Posterior vena cava (tissue), 2 donors: ENCODE measurements around the gene MYLK4. TPM values are rescaled to one million over a fixed set of nuclear protein-coding genes. Genes with fewer than 3 reads are reported as not detected.
"Not testable (repeated sequence)": the region's sequence is repeated elsewhere in the genome, so short reads cannot be mapped to it uniquely, and the experiment has no call there.

ENCODE experiments used
- DNase-seq: peaks from one replicate; pipeline ENCODE4 v3.0.0-alpha.2; 2020; ENCODE audit warnings: low spot score
- intact Hi-C, 2 donors: fragments of 100-400 bp; cut with DNase I; formaldehyde crosslinking; loops; one replicate each; pipeline versions ENCODE4 v1.14.1 to v1.14.2; 2022 to 2023
- total RNA-seq, 2 donors: library from RNA; stranded (reverse); fragmentation: NEBNext Ultra II Directional; extraction: Animal tissue kit (Norgen Biotek cat#: 25700); gene quantifications; one replicate each; pipeline ENCODE4 v1.2.1, GENCODE V29; 2021
- donor health status: DM: yes; HTN: yes; CAD: no.
- donor health status: DM: yes; HTN: yes; CAD: no.

The MYLK4 gene
- total RNA-seq, 2 donors from 2014 or later: 0.67 to 0.74 TPM

DNA sequence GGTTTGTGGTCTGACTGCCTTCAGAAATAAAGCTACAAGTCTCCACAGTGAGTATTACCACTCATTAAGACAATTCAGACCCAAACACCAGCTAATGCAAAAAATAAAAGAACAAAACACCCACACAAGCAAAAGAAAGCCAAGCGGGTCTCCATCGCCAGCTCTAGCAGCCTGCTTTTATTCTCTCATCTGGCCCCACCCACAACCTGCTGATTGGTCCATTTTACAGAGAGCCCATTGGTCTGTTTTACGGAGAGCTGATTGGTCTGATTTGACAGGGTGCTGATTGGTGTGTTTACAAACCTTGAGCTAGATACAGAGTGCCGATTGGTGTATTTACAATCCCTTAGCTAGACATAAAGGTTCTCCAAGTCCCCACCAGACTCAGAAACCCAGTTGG lies 12.1 kb upstream of the MYLK4 start:
- DNase-seq, intact Hi-C loops: not testable (repeated sequence)

- no peak for DNase-seq
- intact Hi-C loops: no loop called here
Measured at GRCh38 chr6:2760882-2761842, 10.4 kb upstream of the MYLK4 start.

DNA sequence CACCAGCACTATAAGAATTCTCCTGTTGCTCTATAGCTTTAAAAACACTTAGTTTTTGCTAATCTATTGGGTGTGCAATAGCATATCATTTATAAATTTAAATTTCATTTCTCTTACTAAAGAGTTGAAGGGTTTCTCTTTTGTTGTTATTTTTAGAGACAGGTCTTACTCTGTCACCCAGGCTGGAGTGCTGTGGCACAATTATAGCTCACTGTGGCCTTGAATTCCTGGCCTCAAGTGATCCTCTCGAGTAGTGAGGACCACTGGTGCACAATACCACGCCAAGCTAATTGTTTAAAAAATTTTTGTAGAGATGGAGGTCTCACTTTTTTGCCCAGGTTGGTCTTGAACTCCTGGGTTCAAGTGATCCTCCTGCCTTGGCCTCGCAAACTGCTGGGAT lies 8.3 kb upstream of the MYLK4 start:
- no peak for DNase-seq
- intact Hi-C loops: no loop called here

- no peak for DNase-seq
- intact Hi-C loops: no loop called here
Measured at GRCh38 chr6:2756687-2757224, 6.0 kb upstream of the MYLK4 start.

- intact Hi-C loops: no loop called here
- no peak for DNase-seq
Measured at GRCh38 chr6:2756241-2756640, 5.5 kb upstream of the MYLK4 start.

DNA sequence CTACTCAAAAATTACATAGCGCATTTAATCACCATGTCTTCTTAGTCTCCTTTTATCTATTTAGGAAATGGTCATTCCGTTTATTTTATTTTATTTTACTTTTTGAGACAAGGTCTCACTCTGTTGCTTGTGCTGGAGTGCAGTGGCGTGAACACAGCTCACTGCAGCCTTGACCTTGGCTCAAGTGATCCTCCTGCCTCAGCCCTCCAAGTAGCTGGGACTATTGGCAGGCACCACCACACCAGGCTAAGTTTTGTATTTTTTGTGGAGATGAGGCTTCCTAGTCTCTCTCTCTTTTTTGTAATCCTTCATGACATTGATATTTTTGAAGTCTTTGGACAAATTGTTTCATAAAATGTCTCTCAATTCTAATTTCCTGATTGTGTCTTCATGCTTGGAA lies 4.7 kb upstream of the MYLK4 start:
- intact Hi-C loops: no loop called here
- no peak for DNase-seq

- no peak for DNase-seq
- intact Hi-C loops: no loop called here
Measured at GRCh38 chr6:2754911-2755310, 4.2 kb upstream of the MYLK4 start.

- intact Hi-C loops: no loop called here
- no peak for DNase-seq
Measured at GRCh38 chr6:2754393-2754792, 3.7 kb upstream of the MYLK4 start.

DNA sequence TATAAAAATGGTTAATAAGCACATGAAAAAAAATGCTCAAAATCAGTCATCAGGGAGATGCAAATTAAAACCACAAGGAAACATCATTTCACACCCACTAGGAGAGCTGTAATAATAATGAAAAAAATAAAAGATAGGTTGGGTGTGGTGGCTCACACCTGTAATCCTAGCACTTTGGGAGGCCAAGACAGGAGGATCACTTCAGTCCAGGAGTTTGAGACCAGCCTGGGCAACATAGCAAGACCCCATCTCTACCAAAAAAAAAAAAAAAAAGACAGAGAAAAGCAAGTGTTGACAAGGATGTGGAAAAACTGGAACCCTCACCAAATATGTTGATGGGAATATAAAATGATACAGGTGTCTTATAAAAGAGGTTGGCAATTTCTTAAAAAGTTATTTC lies 3.0 kb upstream of the MYLK4 start:
- no peak for DNase-seq
- intact Hi-C loops: no loop called here

DNA sequence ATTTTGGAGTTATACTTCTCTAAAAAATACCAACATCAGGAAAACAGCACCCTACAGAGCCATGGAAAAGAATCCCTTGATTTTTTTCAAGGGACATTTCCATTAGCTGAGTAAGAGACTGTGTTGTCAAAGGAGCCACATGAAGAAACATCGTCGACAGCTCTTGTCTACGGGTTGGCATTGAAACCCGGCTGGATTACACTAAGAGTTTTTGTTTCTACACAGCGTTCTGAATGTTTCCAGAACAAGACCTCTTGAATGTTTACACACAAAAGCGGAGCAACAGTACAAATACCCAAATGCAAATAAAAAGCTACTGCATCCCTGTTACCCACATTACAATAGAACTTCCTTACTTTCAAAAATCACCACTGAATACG lies 2.4 kb upstream of the MYLK4 start:
- no peak for DNase-seq
- intact Hi-C loops: no loop called here

DNA sequence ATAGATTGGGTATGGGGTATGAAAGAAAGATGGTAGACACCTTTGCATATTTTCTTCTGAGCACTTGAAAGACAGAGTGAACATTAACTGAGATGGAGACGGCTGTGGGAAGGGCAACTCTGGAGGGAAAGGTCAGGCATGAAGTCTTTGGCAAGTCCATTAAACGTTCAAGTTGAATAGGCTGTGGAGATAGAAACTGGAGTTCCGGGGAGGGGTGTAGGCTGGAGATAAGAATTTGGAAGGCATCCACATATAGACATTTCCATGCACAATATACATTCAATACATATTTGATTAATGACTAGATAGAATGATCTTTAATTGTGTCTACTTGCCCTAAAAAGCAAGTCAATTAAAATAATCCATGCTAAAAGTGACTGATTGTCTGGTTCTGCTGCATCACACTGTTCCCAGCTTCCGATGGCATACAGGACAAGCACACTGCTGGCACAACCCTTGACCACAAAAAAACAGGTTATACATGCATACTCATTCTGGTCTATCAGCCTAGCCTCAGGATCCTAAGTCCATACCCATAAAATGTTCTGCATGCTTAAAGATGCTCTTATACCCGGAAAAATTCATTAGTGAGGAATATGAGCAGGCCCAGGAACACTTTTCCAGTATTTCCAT lies 1.9 kb upstream of the MYLK4 start:
- intact Hi-C loops: no loop called here
- no peak for DNase-seq

- intact Hi-C loops: no loop called here
- no peak for DNase-seq
Measured at GRCh38 chr6:2751871-2752270, 1.1 kb upstream of the MYLK4 start.

DNA sequence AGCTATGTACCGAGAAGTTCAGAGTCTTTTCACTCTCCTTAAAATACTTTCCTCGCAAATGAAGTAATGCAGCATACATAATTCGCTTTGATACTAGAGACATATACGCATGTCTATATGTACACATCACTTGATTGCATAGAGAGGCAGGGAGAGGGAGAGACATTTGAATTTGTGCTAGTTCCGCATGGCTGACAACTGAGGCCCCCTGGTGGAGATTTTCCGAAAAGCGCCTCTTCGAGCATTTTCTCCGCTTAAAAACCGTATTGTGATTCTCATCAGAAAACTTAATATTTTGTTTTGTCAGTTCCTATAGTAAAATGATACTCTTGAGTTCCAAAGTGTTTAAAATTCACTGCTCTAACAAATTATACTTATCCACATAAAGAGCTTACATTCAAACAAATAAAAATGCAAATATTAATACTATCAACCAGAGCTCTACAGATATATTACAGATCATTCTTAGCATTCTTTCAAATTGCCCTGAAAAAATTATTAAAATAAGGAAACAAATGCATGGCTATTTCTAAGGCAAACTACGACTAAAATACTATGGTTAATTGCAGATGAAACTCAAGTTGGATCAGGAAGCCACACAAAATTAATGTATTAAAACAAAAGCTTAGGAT lies 637 bp downstream of the MYLK4 start:
- intact Hi-C loops: loop anchor here in 1 of 2 donors (5.0 kb wide), 1 partner anchor 1153 kb away; no protein-coding TSS in a partner anchor
- no peak for DNase-seq

DNA sequence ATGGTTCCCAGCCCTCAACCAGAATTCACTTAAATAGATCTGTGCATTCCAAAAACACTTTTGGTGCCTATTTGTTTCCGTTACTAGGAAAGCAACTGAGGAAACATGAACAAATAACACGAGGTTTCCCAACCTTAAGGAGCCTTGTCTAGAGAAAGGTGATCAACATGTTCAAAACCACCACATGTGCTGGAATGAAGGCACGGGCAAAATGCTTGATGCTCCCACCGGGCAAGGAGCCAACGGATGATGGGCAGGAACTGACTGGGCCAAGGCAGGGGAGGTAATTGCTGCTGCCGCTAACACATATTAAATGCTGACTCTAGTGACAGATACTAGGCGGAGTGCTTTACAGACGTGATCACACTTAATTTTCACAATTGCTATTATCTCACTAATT lies 2.5 kb downstream of the MYLK4 start:
- no peak for DNase-seq
- intact Hi-C loops: loop anchor here in 1 of 2 donors (5.0 kb wide), 1 partner anchor 1151 kb away; no protein-coding TSS in a partner anchor

DNA sequence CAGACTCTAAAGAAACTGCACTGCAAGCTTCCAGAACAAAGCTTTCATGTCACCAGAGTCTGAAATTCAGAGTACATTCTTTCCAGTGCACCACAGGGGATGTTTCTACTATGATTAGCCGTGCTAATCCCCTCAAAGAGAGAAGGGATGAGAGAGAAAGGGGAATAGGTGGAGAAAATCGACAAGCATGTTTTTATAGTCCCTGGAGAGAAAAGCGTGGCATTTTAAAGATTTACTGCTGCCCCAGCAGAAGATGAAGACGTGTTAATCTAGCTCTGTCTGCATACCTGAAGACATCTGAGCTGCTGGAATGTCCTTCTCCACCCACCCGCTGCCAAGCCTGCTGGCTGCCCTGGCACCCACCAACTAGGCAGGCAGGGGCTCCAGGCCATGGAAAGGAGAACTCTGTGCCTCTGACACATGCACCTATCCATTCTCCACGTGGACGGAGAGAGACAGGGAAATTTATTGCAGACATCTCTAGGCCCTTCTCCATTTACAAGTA lies 4.1 kb downstream of the MYLK4 start:
- no peak for DNase-seq
- intact Hi-C loops: loop anchor here in 1 of 2 donors (5.0 kb wide), 1 partner anchor 1149 kb away; no protein-coding TSS in a partner anchor

DNA sequence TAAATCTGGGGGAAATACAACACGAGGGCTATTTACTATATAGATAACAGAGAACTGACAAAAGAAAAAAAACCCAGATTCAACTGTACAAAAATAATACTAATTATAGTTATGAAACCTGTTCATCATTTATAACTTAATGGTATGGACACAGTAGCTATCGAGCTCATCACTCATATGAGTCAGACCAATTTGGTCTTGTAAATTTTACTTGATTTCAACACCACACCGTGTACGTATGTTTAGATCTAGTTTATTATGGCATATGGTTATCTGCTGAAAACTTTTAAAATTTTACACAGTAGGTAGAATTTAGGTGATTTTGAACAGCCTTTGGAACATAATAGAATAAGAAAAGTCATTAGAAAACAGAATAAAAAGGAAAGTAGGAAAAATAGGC lies 5.5 kb downstream of the MYLK4 start:
- DNase-seq: no peak
- intact Hi-C loops: loop anchor here in 1 of 2 donors (5.0 kb wide), 1 partner anchor 1148 kb away; no protein-coding TSS in a partner anchor

GRCh38 chr6:2744778-2745177 lies 5.9 kb downstream of the MYLK4 start:
- intact Hi-C loops: loop anchor here in 1 of 2 donors (5.0 kb wide), 1 partner anchor 1147 kb away; no protein-coding TSS in a partner anchor
- no peak for DNase-seq

DNA sequence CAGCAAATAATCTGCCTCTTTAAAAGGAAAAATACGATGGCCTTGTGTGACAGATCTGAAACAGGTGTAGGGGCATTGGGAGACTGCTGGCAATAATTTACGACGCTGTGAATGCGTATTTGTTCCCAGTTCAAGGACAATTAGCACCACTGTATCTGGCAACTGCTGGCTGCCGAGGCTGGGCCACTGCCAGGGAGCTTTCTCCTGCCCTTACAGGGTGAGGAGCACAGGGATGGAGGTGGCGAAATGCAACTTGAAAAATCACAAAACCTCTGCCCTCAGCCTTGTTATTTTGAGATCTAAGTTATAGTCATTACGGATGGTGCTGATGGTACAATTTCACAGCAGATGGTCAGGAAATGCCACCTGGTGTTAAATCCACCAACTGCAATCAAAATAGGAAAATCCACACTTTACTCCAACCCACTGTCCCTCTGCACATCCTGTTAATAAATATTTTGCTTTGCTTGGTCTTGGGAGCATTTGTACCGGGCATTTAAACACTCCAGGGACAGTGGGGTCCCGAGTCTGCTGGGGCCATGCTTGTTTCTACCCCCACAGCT lies 6.4 kb downstream of the MYLK4 start:
- intact Hi-C loops: no loop called here
- DNase-seq: no peak
